ENCODE measurements around the gene GDF15.
A peak's percentile ranks its signal among the peaks of the same experiment; 100 is the strongest.

GDF15 gene

GRCh38 chr19:18392417-18392816 lies 6.5 kb downstream of the GDF15 start:
- peaks cover 74% of the 10 kb centered on the region for H3K36me3 ChIP-seq
- peaks cover 80 to 93% of the 10 kb centered on the region in 2 experiments for H3K4me1 ChIP-seq (ENCODE audit: control insufficient read depth in 1 of 2, insufficient read depth in 1 of 2, low read depth in 1 of 2, low read length in 1 of 2)
- peak overlapping the region; percentile 98 for H3K27ac ChIP-seq
- H3K9me3 ChIP-seq = no peaks in the 10 kb centered on the region
- peak; percentile 11 for TF ChIP-seq CTCF (IDR thresholded peaks at IDR 0.05)
- peaks cover 10% of the 10 kb centered on the region for H3K27me3 ChIP-seq
- peak overlapping the region; percentile 90 to 100 for H3K4me3 ChIP-seq (ENCODE audit: low read depth in 1 of 2, low read length in 1 of 2)

- TF ChIP-seq CTCF (IDR thresholded peaks at IDR 0.05) = no peak
- H3K36me3 ChIP-seq = peaks cover 74% of the 10 kb centered on the region
- H3K27me3 ChIP-seq = peaks cover 5% of the 10 kb centered on the region
- H3K4me3 ChIP-seq (ENCODE audit: low read depth in 1 of 2, low read length in 1 of 2) = peak overlapping the region; percentile 90 to 100
- peak overlapping the region; percentile 98 for H3K27ac ChIP-seq
- peaks cover 81 to 93% of the 10 kb centered on the region in 2 experiments for H3K4me1 ChIP-seq (ENCODE audit: control insufficient read depth in 1 of 2, insufficient read depth in 1 of 2, low read depth in 1 of 2, low read length in 1 of 2)
- H3K9me3 ChIP-seq = no peaks in the 10 kb centered on the region
Observed at GRCh38 chr19:18392926-18393325, 7.0 kb downstream of the GDF15 start.

GRCh38 chr19:18393836-18394235 lies 7.9 kb downstream of the GDF15 start:
- H3K9me3 ChIP-seq = no peaks in the 10 kb centered on the region
- peak overlapping the region; percentile 98 for H3K27ac ChIP-seq
- peak overlapping the region; percentile 90 to 100 for H3K4me3 ChIP-seq (ENCODE audit: low read depth in 1 of 2, low read length in 1 of 2)
- TF ChIP-seq CTCF (IDR thresholded peaks at IDR 0.05) = no peak
- H3K36me3 ChIP-seq = peaks cover 67% of the 10 kb centered on the region
- no peaks in the 10 kb centered on the region for H3K27me3 ChIP-seq
- H3K4me1 ChIP-seq (ENCODE audit: control insufficient read depth in 1 of 2, insufficient read depth in 1 of 2, low read depth in 1 of 2, low read length in 1 of 2) = peaks cover 81 to 93% of the 10 kb centered on the region in 2 experiments

GRCh38 chr19:18396471-18397241 lies 10.7 kb downstream of the GDF15 start:
- Histone ChIP-seq H3K9me3 (no peaks in the 10 kb centered on the region), H3K27me3 (no peaks in the 10 kb centered on the region), H3K4me1 (ENCODE audit: control insufficient read depth in 1 of 2, insufficient read depth in 1 of 2, low read depth in 1 of 2, low read length in 1 of 2) (peaks cover 84 to 90% of the 10 kb centered on the region in 2 experiments), H3K4me3 (ENCODE audit: low read depth in 1 of 2, low read length in 1 of 2) (peak overlapping the region; percentile 90 to 100), H3K27ac (peak overlapping the region; percentile 98), H3K36me3 (peaks cover 38% of the 10 kb centered on the region)
- no peak for TF ChIP-seq CTCF (IDR thresholded peaks at IDR 0.05)

- H3K36me3 ChIP-seq = peaks cover 33% of the 10 kb centered on the region
- H3K4me3 ChIP-seq (ENCODE audit: low read depth in 1 of 2, low read length in 1 of 2) = peak within 1 kb of the TSS; percentile 90 to 100
- H3K27me3 ChIP-seq = no peaks in the 10 kb centered on the region
- H3K27ac ChIP-seq = peak within 1 kb of the TSS; percentile 98
- H3K9me3 ChIP-seq = no peaks in the 10 kb centered on the region
- H3K4me1 ChIP-seq (ENCODE audit: control insufficient read depth in 1 of 2, insufficient read depth in 1 of 2, low read depth in 1 of 2, low read length in 1 of 2) = peaks cover 85 to 90% of the 10 kb centered on the region in 2 experiments
- TF ChIP-seq CTCF (IDR thresholded peaks at IDR 0.05) = peak; percentile 59
Observed at GRCh38 chr19:18397242-18398202, 11.6 kb downstream of the GDF15 start, which contains the start of gene LRRC25. Gene LRRC25, minus strand, starts transcription at chr19:18397622. Its CDS starts 659 bp downstream, at chr19:18396963.

Measured in neutrophil (primary cell).